HG03097 (cell line): Measurements from ENCODE around the gene NID1.
"Not testable (repeated sequence)": the region's sequence is repeated elsewhere in the genome, so short reads cannot be mapped to it uniquely, and the experiment has no call there.

Experiments
- ATAC-seq: cut with Tn5 transposase; IDR thresholded peaks from one replicate; pipeline ENCODE4 v1.9.1; 2021; ENCODE audit not compliant: unreplicated experiment, low FRiP score

NID1 gene

GRCh38 chr1:236095705-236096520 lies 31.0 kb upstream of the NID1 start:
- ATAC-seq = no peak

- no peak for ATAC-seq
These were observed 28.0 kb upstream of the NID1 start for GRCh38 chr1:236092899-236093298.

GRCh38 chr1:236091933-236092318 lies 27.0 kb upstream of the NID1 start:
- ATAC-seq = no peak

DNA sequence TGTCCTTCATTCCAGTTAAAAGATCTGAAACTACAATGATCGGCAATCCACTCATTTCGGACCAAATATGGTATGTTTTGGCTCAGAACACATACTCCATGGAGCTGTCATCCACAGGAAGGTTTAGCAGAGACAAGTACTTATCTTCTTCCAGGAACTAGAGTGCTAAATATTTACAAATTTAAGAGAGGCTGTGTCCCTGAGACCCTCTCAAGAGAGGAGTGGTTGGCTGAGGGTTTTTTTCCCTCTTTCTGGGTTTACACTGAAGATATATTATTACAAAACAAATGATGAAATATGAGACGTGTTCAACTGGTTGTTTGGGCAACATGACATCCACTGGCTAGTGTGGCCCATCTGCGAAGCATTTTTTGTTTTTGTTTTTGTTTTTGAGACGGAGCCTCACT lies 25.9 kb upstream of the NID1 start:
- no peak for ATAC-seq

- no peak for ATAC-seq
These were observed 24.3 kb upstream of the NID1 start for GRCh38 chr1:236089046-236089773.

- ATAC-seq = no peak
These were observed 21.6 kb upstream of the NID1 start for GRCh38 chr1:236086537-236086936.

DNA sequence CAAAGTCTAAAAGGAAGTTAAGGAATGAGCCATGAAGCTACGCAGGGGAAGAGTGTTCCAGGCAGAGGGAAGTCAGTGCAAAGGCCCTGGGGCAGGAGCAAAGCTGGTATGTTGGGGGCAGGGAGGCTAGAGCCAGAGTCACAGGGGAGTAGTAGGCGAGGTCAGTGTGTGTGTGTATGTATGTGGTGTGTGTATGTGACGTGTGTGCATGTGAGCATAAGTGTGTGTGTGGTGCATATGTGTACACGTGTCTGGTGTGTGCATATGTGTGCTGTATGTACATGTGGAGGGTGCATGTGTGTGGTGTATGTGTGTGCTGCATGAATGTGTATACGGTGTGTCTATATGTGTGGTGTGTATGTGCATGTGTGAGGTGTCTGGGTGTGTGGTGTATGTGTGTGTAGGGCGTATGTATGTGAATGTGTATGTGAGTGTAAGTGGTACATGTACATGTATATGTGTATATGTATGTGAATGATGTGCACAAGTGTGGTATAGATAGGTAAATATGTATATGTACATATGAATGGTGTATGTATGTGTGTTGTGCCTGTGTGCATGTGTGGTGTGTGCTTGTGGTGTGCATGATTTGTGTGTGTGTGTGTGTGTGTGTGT lies 20.8 kb upstream of the NID1 start:
- ATAC-seq = no peak

DNA sequence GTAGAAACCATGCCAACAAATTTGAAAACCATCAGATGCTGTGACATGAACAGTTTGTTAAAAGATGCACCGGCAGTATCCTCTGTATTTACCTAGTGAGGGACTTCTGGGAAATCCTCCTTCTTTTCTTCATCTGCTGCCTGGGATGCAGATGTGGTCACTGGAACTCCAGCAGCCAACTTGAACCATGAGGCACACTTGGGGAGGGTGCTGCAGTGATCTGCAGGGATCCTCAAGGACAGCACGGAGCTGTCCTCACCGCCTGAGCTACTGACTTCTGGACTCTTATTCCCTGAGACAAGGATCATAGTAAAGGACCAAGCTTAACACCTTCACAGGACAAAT lies 19.5 kb upstream of the NID1 start:
- no peak for ATAC-seq

GRCh38 chr1:236083650-236084385 lies 18.9 kb upstream of the NID1 start:
- ATAC-seq = no peak

DNA sequence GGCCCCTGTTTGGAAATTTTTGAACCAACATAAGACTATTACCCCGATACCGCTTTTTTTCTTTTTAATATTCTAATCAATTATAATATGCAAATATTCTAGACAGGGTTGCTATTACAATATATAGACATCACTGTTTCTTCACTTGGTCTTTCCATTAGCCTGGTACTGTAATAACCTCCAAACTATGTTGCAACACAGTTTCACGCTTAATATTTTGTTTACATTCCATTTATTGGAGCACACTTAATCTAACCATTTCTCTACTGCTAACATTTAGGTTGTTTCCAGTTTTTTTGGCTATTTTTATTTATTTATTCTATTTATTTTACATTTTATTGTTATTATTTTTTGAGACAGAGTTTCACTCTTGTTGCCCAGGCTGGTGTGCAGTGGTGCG lies 17.6 kb upstream of the NID1 start:
- ATAC-seq = no peak

- no peak for ATAC-seq
These were observed 16.8 kb upstream of the NID1 start for GRCh38 chr1:236081546-236082227.

GRCh38 chr1:236079703-236080102 lies 14.8 kb upstream of the NID1 start:
- no peak for ATAC-seq

- ATAC-seq = no peak
These were observed 14.1 kb upstream of the NID1 start for GRCh38 chr1:236078993-236079392.

DNA sequence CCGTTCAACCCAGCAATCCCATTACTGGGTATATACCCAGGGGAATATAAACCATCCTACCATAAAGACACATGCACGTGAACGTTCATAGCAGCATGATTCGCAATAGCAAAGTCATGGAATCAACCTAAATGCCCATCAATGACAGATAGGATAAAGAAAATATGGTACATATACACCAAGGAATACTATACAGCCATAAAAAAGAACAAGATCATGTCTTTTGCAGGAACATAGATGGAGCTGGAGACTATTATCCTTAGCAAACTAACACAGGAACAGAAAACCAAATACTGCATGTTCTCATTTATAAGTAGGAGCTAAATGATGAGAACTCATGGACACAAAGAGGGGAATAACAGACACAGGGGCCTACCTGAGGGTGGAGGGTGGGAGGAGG lies 13.2 kb upstream of the NID1 start:
- not testable (repeated sequence) for ATAC-seq

DNA sequence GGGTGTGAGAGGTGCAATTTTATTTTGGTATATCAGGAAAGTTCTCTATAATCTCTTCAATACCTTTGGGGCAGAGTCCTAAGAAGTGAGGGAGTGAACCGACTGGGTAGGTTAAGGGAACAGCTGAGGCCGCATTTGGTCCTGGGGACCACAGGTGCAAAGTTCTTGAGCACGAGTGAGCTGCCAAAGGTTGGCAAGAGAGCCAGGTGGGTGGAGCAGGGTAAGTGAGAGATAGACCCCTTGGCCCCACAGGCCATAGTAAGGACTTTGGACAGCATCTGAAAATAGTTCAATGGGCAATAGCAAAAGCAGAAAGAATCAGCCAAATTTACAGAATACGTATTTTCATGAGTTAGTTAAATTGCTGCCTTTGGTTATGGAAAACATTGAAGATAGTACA lies 11.0 kb upstream of the NID1 start:
- ATAC-seq = no peak

DNA sequence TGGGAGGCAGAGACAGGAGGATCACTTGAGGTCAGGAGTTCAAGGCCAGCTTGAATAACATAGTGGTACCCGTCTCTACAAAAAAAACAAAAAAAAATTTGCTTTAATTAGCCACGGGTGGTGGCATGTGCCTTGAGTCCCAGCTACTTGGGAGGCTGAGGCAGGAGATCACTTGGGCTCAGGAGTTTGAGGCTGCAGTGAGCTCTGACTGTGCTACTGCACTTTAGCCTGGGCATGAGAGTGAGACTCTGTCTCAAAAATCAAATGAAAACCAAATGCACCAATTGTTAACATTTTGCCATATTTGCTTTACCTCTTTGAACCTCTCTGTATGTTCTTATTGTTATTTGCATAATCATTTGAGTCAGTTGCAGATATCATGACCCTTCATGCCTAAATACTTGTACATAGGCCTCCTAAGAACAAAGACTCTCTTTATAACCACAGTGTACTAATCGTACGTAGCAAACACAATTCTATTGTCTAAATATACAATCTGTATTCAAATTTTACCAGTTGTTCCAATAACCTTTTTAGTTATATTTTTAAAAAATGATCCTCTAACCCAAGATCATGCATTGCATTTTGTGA lies 8.5 kb upstream of the NID1 start:
- ATAC-seq = no peak

GRCh38 chr1:236072001-236072400 lies 7.1 kb upstream of the NID1 start:
- ATAC-seq = no peak

- no peak for ATAC-seq
These were observed 5.9 kb upstream of the NID1 start for GRCh38 chr1:236070753-236071152.

DNA sequence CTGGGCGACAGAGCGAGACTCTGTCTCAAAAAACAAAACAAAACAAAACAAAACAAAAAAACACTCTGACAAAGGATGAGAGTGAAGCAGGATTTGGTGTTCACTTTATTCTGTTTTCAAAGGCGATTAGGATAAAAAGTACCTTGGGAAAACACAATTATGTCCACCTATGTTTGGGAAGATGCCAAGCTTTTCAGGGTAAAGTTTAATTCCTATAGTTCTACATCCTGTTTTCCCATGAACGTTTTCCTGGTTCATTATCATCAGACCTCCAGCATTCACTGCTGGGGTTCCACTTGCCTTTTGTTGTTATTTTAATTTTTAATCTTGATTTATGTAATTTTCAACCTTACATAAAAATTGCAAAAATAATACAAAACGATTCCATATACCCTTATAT lies 4.9 kb upstream of the NID1 start:
- no peak for ATAC-seq

- no peak for ATAC-seq
These were observed 3.1 kb upstream of the NID1 start for GRCh38 chr1:236067854-236068454.
